ENCODE data around the gene MAPK14.
"Not testable (repeated sequence)": the region's sequence is repeated elsewhere in the genome, so short reads cannot be mapped to it uniquely, and the experiment has no call there.

Gene MAPK14

DNA sequence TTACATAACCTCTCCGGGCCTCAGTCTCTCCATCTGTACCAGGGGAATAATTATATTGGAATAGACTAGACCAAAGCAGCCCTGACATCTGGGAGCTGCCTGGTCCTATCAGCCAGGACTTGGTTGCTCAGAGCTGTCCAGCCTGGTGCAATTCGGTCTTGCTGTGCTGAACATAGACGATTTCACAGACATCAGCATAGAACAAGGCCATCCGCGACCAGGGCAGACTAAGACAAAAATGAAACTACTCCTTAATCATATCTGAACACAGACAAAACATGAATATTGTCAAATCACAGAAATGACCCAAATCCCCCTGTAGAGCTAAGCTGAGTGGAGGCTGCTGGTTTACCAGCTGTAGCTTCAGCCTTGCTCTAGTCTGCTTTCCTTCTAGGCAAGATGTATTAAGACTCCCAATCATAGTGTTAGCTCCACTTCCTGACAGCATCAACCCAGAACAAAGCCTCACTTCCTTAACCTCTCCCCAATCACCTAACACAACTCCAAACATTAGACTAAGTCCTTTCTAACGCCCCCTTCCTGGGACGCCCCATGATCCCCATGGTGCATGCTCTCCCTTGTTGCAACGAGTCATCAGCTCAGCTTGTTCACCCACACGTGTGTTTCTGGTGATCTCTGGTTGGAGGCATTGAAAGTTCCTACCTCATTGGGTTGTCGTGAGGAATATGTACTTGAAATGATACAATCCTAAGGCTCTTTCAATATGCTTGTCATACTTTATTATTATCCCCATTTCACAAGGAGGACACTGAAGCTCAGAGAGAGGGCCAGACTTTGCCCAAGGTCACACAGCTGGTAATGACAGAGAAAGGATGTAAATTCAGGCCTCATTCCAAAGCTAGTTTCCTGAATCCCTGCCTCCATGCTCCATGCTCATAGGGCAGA is 99.2 kb downstream of the MAPK14 start:
- Mint-ChIP-seq H3K27me3 (no peaks in the 10 kb centered on the region), H3K4me1 (peaks cover 71% of the 10 kb centered on the region), H3K9me3 (no peaks in the 10 kb centered on the region), H3K4me3 (no peak overlapping the region), H3K27ac (peak overlapping the region in 1 of 2 donors; percentile 5)
- ATAC-seq = no peak
- no peak for DNase-seq

GRCh38 chr6:36127462-36128016 is 99.9 kb downstream of the MAPK14 start:
- peaks cover 71% of the 10 kb centered on the region for H3K4me1 Mint-ChIP-seq
- ATAC-seq (no peak), DNase-seq (no peak)
- H3K9me3 Mint-ChIP-seq = no peaks in the 10 kb centered on the region
- H3K27me3 Mint-ChIP-seq = no peaks in the 10 kb centered on the region
- H3K4me3 Mint-ChIP-seq = no peak overlapping the region
- H3K27ac Mint-ChIP-seq = no peak overlapping the region

GRCh38 chr6:36128073-36128472 is 100.5 kb downstream of the MAPK14 start:
- DNase-seq = no peak
- Mint-ChIP-seq H3K4me1 (peaks cover 71% of the 10 kb centered on the region), H3K27me3 (no peaks in the 10 kb centered on the region), H3K9me3 (no peaks in the 10 kb centered on the region), H3K4me3 (no peak overlapping the region), H3K27ac (no peak overlapping the region)
- ATAC-seq = no peak

- ATAC-seq (no peak), DNase-seq (no peak)
- H3K4me3 Mint-ChIP-seq = peak overlapping the region in 1 of 2 donors; percentile 21
- no peak overlapping the region for H3K27ac Mint-ChIP-seq
- H3K4me1 Mint-ChIP-seq = peaks cover 71% of the 10 kb centered on the region
- no peaks in the 10 kb centered on the region for H3K9me3 Mint-ChIP-seq
- H3K27me3 Mint-ChIP-seq = no peaks in the 10 kb centered on the region
Observed at GRCh38 chr6:36128793-36129192, 101.2 kb downstream of the MAPK14 start.

GRCh38 chr6:36129334-36129733 is 101.7 kb downstream of the MAPK14 start:
- ATAC-seq, H3K27ac Mint-ChIP-seq, H3K9me3 Mint-ChIP-seq, H3K27me3 Mint-ChIP-seq, DNase-seq: not testable (repeated sequence)
- H3K4me3 Mint-ChIP-seq = peak overlapping the region; percentile 40 to 78
- peaks cover 68% of the 10 kb centered on the region for H3K4me1 Mint-ChIP-seq

- H3K4me1 Mint-ChIP-seq = peaks cover 64% of the 10 kb centered on the region
- no peaks in the 10 kb centered on the region for H3K27me3 Mint-ChIP-seq
- H3K27ac Mint-ChIP-seq = peak within 1 kb of the TSS; percentile 95
- peak in 1 of 2 donors; percentile 55 for DNase-seq
- H3K9me3 Mint-ChIP-seq = no peaks in the 10 kb centered on the region
- H3K4me3 Mint-ChIP-seq = peak within 1 kb of the TSS; percentile 88 to 90
- ATAC-seq = peak; percentile 37
Observed at GRCh38 chr6:36129941-36130666, 102.5 kb downstream of the MAPK14 start, which contains the start of gene MAPK13. Gene MAPK13, plus strand, starts transcription at chr6:36130513. Its CDS starts 70 bp downstream, at chr6:36130583.

GRCh38 chr6:36130667-36131510 is 103.3 kb downstream of the MAPK14 start:
- Mint-ChIP-seq H3K9me3 (no peaks in the 10 kb centered on the region), H3K27me3 (no peaks in the 10 kb centered on the region), H3K4me1 (peaks cover 62% of the 10 kb centered on the region), H3K4me3 (peak overlapping the region; percentile 88 to 90), H3K27ac (peak overlapping the region; percentile 95)
- peak; percentile 69 to 87 for DNase-seq
- ATAC-seq = peak; percentile 82

GRCh38 chr6:36131511-36132245 is 104.1 kb downstream of the MAPK14 start:
- ATAC-seq (peak; percentile 84), DNase-seq (peak in 1 of 2 donors; percentile 68)
- Mint-ChIP-seq H3K9me3 (no peaks in the 10 kb centered on the region), H3K27ac (peak overlapping the region; percentile 69 to 80), H3K4me1 (peaks cover 54% of the 10 kb centered on the region), H3K27me3 (no peaks in the 10 kb centered on the region), H3K4me3 (peak overlapping the region; percentile 88 to 90)

GRCh38 chr6:36132246-36132895 is 104.8 kb downstream of the MAPK14 start:
- Mint-ChIP-seq H3K9me3 (no peaks in the 10 kb centered on the region), H3K27ac (peak overlapping the region; percentile 80 to 81), H3K4me1 (peaks cover 48% of the 10 kb centered on the region), H3K4me3 (peak overlapping the region; percentile 88 to 90), H3K27me3 (no peaks in the 10 kb centered on the region)
- no peak for ATAC-seq
- no peak for DNase-seq

DNA sequence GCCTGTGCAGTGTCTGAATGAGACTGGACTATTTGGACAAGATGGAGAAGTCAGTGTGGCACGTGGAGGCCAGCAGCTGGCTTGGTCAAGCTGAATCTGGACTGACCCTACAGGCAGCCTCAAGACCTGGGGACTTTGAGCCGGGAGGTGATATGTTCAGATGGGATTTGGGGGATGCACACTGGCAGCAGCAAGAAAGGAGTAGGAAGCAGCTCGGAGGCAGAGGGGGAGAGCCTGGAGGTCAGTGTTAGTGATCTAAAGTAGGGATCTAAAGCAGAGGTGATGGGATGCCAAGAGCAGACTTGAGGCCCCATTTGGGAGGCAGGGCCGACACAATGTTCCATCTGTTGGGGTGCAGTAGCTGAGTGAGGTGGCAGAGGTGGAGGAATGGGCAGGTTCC is 105.5 kb downstream of the MAPK14 start:
- H3K4me3 Mint-ChIP-seq = no peak overlapping the region
- no peaks in the 10 kb centered on the region for H3K9me3 Mint-ChIP-seq
- DNase-seq = no peak
- H3K27me3 Mint-ChIP-seq = no peaks in the 10 kb centered on the region
- ATAC-seq = no peak
- no peak overlapping the region for H3K27ac Mint-ChIP-seq
- peaks cover 42% of the 10 kb centered on the region for H3K4me1 Mint-ChIP-seq

GRCh38 chr6:36133912-36134311 is 106.3 kb downstream of the MAPK14 start:
- H3K4me1 Mint-ChIP-seq = peaks cover 35% of the 10 kb centered on the region
- no peak overlapping the region for H3K27ac Mint-ChIP-seq
- H3K4me3 Mint-ChIP-seq = no peak overlapping the region
- DNase-seq = no peak
- ATAC-seq = no peak
- H3K27me3 Mint-ChIP-seq = no peaks in the 10 kb centered on the region
- H3K9me3 Mint-ChIP-seq = no peaks in the 10 kb centered on the region

GRCh38 chr6:36135053-36135731 is 107.6 kb downstream of the MAPK14 start:
- DNase-seq (no peak), ATAC-seq (no peak)
- Mint-ChIP-seq H3K9me3 (no peaks in the 10 kb centered on the region), H3K27ac (peak overlapping the region; percentile 47 to 65), H3K27me3 (no peaks in the 10 kb centered on the region), H3K4me3 (no peak overlapping the region), H3K4me1 (peaks cover 31% of the 10 kb centered on the region)

GRCh38 chr6:36136034-36136433 is 108.4 kb downstream of the MAPK14 start:
- H3K27me3 Mint-ChIP-seq = no peaks in the 10 kb centered on the region
- H3K4me3 Mint-ChIP-seq = no peak overlapping the region
- no peaks in the 10 kb centered on the region for H3K9me3 Mint-ChIP-seq
- peak overlapping the region in 1 of 2 donors; percentile 14 for H3K27ac Mint-ChIP-seq
- DNase-seq = no peak
- no peak for ATAC-seq
- peaks cover 39% of the 10 kb centered on the region for H3K4me1 Mint-ChIP-seq

Data from stimulated activated naive CD8-positive, alpha-beta T cell treated with anti-CD3 and anti-CD28 coated beads, Interleukin-15, amount 100 ng/mL, for 72 hours (primary cell).